Articular chondrocyte of knee joint (primary cell): ENCODE measurements around the gene RAB3GAP1. TPM values are rescaled to one million over a fixed set of nuclear protein-coding genes. Genes with fewer than 3 reads are reported as not detected.

ENCODE experiments used
- small RNA-seq: library from RNA; depleted of rRNA; stranded (forward); fragments of <200 nt; gene quantifications from one replicate; pipeline ENCODE3, GENCODE V24; 2012
- total RNA-seq: library from RNA; depleted of rRNA; stranded (reverse); fragments of >200 nt; gene quantifications from 2 replicates; pipeline ENCODE4 v1.2.3, GENCODE V29; 2012

RAB3GAP1 gene
- total RNA-seq = 129 and 132 TPM in 2 replicates

DNA sequence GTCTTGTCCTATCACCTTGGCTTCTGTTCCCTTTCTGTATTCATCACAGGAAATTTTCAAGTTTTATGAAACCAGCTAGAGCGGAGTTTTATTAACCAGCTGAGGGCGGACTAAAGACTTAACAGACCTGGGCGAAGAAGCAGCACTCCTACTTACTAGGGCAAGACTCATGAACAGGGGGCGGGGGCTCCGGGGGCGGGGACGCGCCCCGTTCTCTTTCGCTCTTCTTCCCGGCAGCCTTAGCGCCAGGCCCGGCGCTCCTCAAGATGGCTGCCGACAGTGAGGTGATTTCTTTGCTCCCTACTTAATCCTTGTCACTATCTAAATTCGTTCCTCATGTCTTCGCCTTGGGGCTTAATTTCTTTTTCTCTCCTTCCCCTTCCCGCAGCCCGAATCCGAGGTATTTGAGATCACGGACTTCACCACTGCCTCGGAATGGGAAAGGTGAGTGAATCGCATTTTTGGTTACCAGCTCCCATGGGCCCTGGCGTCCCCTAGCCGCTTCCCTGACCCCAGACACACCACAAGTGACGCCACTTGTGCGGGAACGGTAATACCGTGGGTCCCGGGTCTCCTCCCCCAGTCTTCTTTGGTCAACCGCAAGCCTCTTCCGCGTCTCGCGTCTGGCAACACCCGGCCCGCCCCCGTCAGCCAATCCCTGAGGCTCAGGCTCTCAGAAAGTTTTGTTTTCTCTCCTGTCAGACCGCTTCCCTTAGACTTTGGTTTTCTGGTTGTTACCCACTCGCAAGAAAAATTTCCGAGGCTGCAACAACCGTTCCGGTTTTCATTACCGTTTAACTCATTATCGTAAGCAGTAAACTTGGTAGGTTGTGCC is at the start of gene RAB3GAP1:
TSS of gene RAB3GAP1 (plus strand) at position 251 of the 835 bp plus-strand sequence. CDS start at position 267, 16 bp downstream.

DNA sequence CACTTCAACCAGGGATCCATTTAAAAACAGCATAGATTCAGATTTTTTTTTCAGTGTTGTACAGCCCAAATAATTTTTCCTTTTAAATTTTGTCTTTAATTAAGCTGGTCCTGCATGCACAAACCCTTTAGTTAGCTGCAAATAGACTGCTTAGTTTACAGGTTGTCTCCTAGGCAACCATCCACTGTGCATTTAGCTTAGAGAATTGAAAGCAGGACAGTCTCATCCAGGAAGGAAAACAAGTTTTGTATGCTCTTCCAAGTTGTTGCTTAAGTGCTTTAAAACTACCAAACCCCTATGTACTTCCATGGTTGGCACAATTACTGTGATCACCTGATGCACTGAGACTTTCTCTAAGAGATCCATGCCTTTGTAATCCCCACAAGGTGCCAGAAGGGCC is 4.8 kb upstream of the RAB3GAP1 start, which contains the start of gene MAP3K19:
TSS of gene MAP3K19 (minus strand) at position 148 of the 400 bp plus-strand sequence. CDS start 22,800 bp downstream, outside the sequence.

Small RNA genes within 50 kb of the gene (small RNA-seq; reads per million reads assigned to genes)
- gene SNORA40B = not detected

Other genes starting within 250 kb of the RAB3GAP1 start
- gene ACMSD, start 213.7 kb upstream of the RAB3GAP1 start, total RNA-seq = not detected in 2 replicates
- 30.7 and 31.9 TPM in 2 replicates for gene CCNT2, start 133.5 kb upstream of the RAB3GAP1 start, total RNA-seq
- gene MAP3K19, start 4.8 kb upstream of the RAB3GAP1 start, total RNA-seq = not detected in 2 replicates